HEK293 (cell line): ENCODE data around the gene CLEC4F.

Experiments used
- CTCF ChIA-PET: fragments of 350-600 bp; formaldehyde crosslinking; extraction: SDS; loops from one replicate; lab custom pipeline; 2021; ENCODE audit warnings: antibody characterized with exemption; lab: Yijun Ruan, JAX
- POLR2A ChIA-PET: fragments of 300-600 bp; formaldehyde crosslinking; extraction: SDS; loops from one replicate; lab custom pipeline; 2020; ENCODE audit warnings: antibody characterized with exemption, inconsistent platforms; lab: Yijun Ruan, JAX
- H3K27ac ChIP-seq: fragments of 200-500 bp; sonication (Bioruptor generic); 2 replicates; pipeline ENCODE4 v1.5.1; 2014; ENCODE audit warnings: low read depth, low read length, control low read depth, inconsistent platforms; ENCODE audit errors: extremely low read depth
- H3K36me3 ChIP-seq, 2 experiments: fragments of 200-500 bp in 1 of 2; sonication (Bioruptor generic) in 1 of 2; 1 replicate in 1 of 2; 2 replicates in 1 of 2; pipeline ENCODE4 v1.5.1; 2014 to 2017; ENCODE audit warnings: inconsistent platforms in 2 of 2, low read length in 2 of 2; ENCODE audit not compliant: control insufficient read depth in 2 of 2, insufficient read depth in 1 of 2
- H3K4me1 ChIP-seq: fragments of 200-500 bp; sonication (Bioruptor generic); 2 replicates; pipeline ENCODE4 v1.5.1; 2014; ENCODE audit warnings: mild to moderate bottlenecking, low read length, inconsistent platforms; ENCODE audit not compliant: control insufficient read depth, insufficient read depth
- H3K4me3 ChIP-seq: 2 replicates; pipeline ENCODE4 v1.5.1; 2011; ENCODE audit warnings: low read depth, mild to moderate bottlenecking, control low read depth, low read length, moderate library complexity
- H3K9me3 ChIP-seq: fragments of 200-500 bp; sonication (Bioruptor generic); 2 replicates; pipeline ENCODE4 v1.5.1; 2014; ENCODE audit warnings: low read depth, low read length, inconsistent platforms; ENCODE audit not compliant: control insufficient read depth, insufficient read depth
- FEZF1 ChIP-seq: fragments of 450-650 bp; formaldehyde crosslinking; IDR thresholded peaks from 2 replicates; pipeline ENCODE4 v1.5.1; 2016; ENCODE audit warnings: missing biosample characterization, missing genetic modification characterization
- HOXA7 ChIP-seq: sonication (generic); formaldehyde crosslinking; IDR thresholded peaks from 2 replicates; pipeline ENCODE4 v1.8.1; 2022; ENCODE audit warnings: missing genetic modification reagents, borderline replicate concordance
- INSM2 ChIP-seq: fragments of 450-650 bp; formaldehyde crosslinking; IDR thresholded peaks from 2 replicates; pipeline ENCODE4 v1.5.1; 2016; ENCODE audit warnings: missing biosample characterization, missing genetic modification characterization
- MEIS1 ChIP-seq: sonication (generic); formaldehyde crosslinking; IDR thresholded peaks from 2 replicates; pipeline ENCODE4 v1.8.1; 2022; ENCODE audit warnings: missing genetic modification reagents, mild to moderate bottlenecking, borderline replicate concordance
- PRDM10 ChIP-seq: fragments of 450-650 bp; formaldehyde crosslinking; IDR thresholded peaks from 2 replicates; pipeline ENCODE4 v1.5.1; 2016; ENCODE audit warnings: missing biosample characterization, missing genetic modification characterization
- PRDM2 ChIP-seq: fragments of 450-650 bp; formaldehyde crosslinking; IDR thresholded peaks from 2 replicates; pipeline ENCODE4 v1.5.1; 2016; ENCODE audit warnings: missing biosample characterization, missing genetic modification characterization, borderline replicate concordance
- ZEB2 ChIP-seq: fragments of 450-650 bp; formaldehyde crosslinking; IDR thresholded peaks from 2 replicates; pipeline ENCODE4 v1.5.1; 2016; ENCODE audit warnings: missing biosample characterization, missing genetic modification characterization
- ZNF10 ChIP-seq: fragments of 450-650 bp; formaldehyde crosslinking; IDR thresholded peaks from 2 replicates; pipeline ENCODE4 v1.5.1; 2017; ENCODE audit warnings: missing biosample characterization, missing genetic modification characterization
- ZNF211 ChIP-seq: fragments of 450-650 bp; formaldehyde crosslinking; IDR thresholded peaks from 2 replicates; pipeline ENCODE4 v1.5.1; 2016; ENCODE audit warnings: low read depth, missing biosample characterization, missing genetic modification characterization
- ZNF214 ChIP-seq: fragments of 450-650 bp; formaldehyde crosslinking; IDR thresholded peaks from 2 replicates; pipeline ENCODE4 v1.5.1; 2017; ENCODE audit warnings: missing biosample characterization, mild to moderate bottlenecking, missing genetic modification characterization, borderline replicate concordance
- ZNF324 ChIP-seq: fragments of 450-650 bp; formaldehyde crosslinking; IDR thresholded peaks from 2 replicates; pipeline ENCODE4 v1.5.1; 2016; ENCODE audit warnings: missing biosample characterization, missing genetic modification characterization
- ZNF366 ChIP-seq: fragments of 450-650 bp; formaldehyde crosslinking; conservative IDR thresholded peaks from 2 replicates; pipeline ENCODE4 v1.5.1; 2016; ENCODE audit warnings: missing biosample characterization, missing genetic modification characterization
- ZNF394 ChIP-seq: fragments of 450-650 bp; formaldehyde crosslinking; IDR thresholded peaks from 2 replicates; pipeline ENCODE4 v1.5.1; 2016; ENCODE audit warnings: missing biosample characterization, missing genetic modification characterization, mild to moderate bottlenecking, moderate library complexity, borderline replicate concordance
- ZNF416 ChIP-seq: fragments of 450-650 bp; formaldehyde crosslinking; IDR thresholded peaks from 2 replicates; pipeline ENCODE4 v1.5.1; 2016; ENCODE audit warnings: missing biosample characterization, missing genetic modification characterization
- ZNF585B ChIP-seq: fragments of 450-650 bp; formaldehyde crosslinking; IDR thresholded peaks from 2 replicates; pipeline ENCODE4 v1.5.1; 2016; ENCODE audit warnings: missing biosample characterization, missing genetic modification characterization
- ZNF777 ChIP-seq: fragments of 450-650 bp; formaldehyde crosslinking; IDR thresholded peaks from 2 replicates; pipeline ENCODE4 v1.5.1; 2017; ENCODE audit warnings: missing biosample characterization, missing genetic modification characterization, borderline replicate concordance
- TF ChIP-seq, protein P1 (sequence below): fragments of 450-650 bp; formaldehyde crosslinking; IDR thresholded peaks from 2 replicates; pipeline ENCODE4 v1.5.1; 2016; ENCODE audit warnings: missing biosample characterization, missing genetic modification characterization
- TF ChIP-seq, protein P2 (sequence below): fragments of 450-650 bp; IDR thresholded peaks from 2 replicates; pipeline ENCODE4 v1.5.1; 2018; ENCODE audit warnings: missing biosample characterization, missing genetic modification characterization

CLEC4F gene

GRCh38 chr2:70779911-70780545 is 40.4 kb downstream of the CLEC4F start (continued):
- TF ChIP-seq ZNF394 (tag by site-specific recombination): no peak
- no peak for TF ChIP-seq ZNF366 (tag by site-specific recombination)
- no peak for TF ChIP-seq ZNF324
- TF ChIP-seq ZNF214 (tag by site-specific recombination): no peak
- TF ChIP-seq PRDM10: no peak
- no peak for TF ChIP-seq FEZF1
- TF ChIP-seq INSM2 (tag by site-specific recombination): no peak
- no peak for TF ChIP-seq MEIS1 (CRISPR knock-in tag)

GRCh38 chr2:70779491-70779890 is 40.9 kb downstream of the CLEC4F start:
- Histone ChIP-seq H3K9me3 (no peaks in the 10 kb centered on the region), H3K36me3 (no peaks in the 10 kb centered on the region)
- TF ChIP-seq HOXA7 (CRISPR knock-in tag) (no peak), ZNF777 (tag by site-specific recombination) (no peak), ZNF585B (tag by site-specific recombination) (no peak), PRDM2 (tag by site-specific recombination) (no peak), ZNF211 (tag by site-specific recombination) (no peak), ZNF416 (tag by site-specific recombination) (no peak), ZEB2 (no peak), ZNF10 (no peak)
- TF ChIP-seq, protein P1, sequence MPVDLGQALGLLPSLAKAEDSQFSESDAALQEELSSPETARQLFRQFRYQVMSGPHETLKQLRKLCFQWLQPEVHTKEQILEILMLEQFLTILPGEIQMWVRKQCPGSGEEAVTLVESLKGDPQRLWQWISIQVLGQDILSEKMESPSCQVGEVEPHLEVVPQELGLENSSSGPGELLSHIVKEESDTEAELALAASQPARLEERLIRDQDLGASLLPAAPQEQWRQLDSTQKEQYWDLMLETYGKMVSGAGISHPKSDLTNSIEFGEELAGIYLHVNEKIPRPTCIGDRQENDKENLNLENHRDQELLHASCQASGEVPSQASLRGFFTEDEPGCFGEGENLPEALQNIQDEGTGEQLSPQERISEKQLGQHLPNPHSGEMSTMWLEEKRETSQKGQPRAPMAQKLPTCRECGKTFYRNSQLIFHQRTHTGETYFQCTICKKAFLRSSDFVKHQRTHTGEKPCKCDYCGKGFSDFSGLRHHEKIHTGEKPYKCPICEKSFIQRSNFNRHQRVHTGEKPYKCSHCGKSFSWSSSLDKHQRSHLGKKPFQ (tag by site-specific recombination): no peak
- TF ChIP-seq, protein P2, sequence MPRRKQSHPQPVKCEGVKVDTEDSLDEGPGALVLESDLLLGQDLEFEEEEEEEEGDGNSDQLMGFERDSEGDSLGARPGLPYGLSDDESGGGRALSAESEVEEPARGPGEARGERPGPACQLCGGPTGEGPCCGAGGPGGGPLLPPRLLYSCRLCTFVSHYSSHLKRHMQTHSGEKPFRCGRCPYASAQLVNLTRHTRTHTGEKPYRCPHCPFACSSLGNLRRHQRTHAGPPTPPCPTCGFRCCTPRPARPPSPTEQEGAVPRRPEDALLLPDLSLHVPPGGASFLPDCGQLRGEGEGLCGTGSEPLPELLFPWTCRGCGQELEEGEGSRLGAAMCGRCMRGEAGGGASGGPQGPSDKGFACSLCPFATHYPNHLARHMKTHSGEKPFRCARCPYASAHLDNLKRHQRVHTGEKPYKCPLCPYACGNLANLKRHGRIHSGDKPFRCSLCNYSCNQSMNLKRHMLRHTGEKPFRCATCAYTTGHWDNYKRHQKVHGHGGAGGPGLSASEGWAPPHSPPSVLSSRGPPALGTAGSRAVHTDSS (tag by site-specific recombination): no peak
- TF ChIP-seq, all 188 proteins: peak for 0
- no peaks in the 10 kb centered on the region for H3K4me1 ChIP-seq
- H3K4me3 ChIP-seq: no peak overlapping the region
- CTCF ChIA-PET: interaction anchor here (1.0 to 5.2 kb wide), 3 partner anchors 10 to 439 kb away, joined by 3 to 35 read pairs (median 3); partner anchors contain the start of gene ADD2
- POLR2A ChIA-PET: no interaction called here
- H3K27ac ChIP-seq: no peak overlapping the region
